GM18505 (cell line): ENCODE measurements around the gene DIO3.

Source experiments
- ATAC-seq: cut with Tn5 transposase; IDR thresholded peaks from one replicate; pipeline ENCODE4 v1.9.1; 2021; ENCODE audit not compliant: unreplicated experiment
- POLR2A ChIP-seq: IDR thresholded peaks from 4 replicates; pipeline ENCODE4 v1.6.1; 2011; ENCODE audit warnings: borderline replicate concordance; ENCODE audit not compliant: insufficient read depth, insufficient read length; ENCODE audit errors: extremely low read depth

The DIO3 gene

DNA sequence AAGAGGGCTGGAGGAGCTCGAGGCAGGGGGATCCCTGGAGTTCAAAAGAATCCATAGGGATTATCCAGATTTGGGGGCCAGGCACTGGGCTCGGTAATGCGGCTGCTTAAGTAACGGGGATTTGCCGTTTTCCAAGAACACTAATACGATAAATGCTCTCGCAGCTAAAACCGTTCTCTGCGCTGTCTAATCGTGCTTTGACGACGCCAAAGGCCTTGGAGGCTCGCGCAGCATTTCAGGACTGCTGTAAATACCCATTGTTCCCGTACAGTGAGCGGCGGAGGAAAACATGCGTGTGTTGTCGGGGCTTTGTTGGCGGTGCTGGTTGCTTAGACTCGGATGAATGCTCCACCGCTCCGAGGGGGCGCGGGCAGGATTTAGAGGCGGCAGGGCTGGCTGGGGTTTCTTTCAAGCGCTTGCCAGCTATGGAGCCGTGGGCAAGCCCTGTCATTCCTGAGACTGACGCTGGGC lies 26.2 kb downstream of the DIO3 start:
- ATAC-seq = no peak
- TF ChIP-seq POLR2A = no peak

DNA sequence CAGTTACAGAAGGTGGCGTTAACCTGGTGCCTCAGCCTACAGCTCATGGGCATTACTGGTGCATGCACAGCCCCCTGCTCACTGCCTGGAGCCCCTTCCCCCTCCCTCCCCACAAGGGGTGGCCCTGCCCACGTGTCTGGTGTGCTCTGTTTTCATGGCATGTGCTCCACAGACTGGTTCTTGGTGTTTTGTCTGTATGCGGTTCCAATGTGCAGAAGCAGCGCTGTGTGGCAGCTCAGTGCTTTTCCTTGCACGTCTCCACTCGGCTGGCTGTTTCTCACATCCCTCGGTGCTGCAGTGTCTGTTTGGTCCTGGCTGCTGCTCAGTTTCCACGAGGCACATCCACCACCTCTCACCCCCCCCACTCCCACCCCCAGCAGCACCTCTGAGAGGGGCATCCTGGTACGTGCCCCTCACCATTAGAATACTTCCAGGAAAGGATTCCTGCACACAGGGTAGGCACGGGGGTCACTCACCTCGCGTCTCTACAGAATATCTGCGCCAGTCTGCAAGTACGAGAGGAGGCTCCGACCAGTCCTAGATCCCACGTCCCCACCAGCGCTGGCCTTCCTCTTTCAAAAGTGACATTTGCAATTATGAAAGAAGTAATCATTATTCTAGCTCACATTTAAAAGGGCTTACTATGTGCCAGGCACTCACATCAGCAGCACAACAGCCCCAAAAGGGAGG lies 27.1 kb downstream of the DIO3 start:
- TF ChIP-seq POLR2A = no peak
- ATAC-seq = no peak

DNA sequence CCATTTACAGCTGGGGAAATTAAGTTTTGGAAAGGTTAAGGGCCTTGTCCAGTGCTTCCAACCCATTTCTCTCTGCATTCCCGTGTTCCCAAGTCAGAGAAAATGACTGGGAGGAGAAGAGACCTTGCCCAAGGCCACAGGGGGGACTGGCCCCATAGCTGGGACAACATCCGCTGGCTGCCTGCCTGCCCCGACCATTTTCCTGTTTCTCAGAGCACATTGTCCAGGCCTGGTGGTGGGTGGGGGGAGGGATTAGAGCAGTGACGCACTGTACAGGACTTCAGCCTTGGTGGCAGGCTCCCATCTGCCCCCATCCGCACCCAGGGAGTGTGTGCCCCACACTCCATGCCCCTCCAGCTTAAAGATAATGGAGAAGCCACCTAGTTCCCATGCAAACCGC lies 27.7 kb downstream of the DIO3 start:
- ATAC-seq = no peak

DNA sequence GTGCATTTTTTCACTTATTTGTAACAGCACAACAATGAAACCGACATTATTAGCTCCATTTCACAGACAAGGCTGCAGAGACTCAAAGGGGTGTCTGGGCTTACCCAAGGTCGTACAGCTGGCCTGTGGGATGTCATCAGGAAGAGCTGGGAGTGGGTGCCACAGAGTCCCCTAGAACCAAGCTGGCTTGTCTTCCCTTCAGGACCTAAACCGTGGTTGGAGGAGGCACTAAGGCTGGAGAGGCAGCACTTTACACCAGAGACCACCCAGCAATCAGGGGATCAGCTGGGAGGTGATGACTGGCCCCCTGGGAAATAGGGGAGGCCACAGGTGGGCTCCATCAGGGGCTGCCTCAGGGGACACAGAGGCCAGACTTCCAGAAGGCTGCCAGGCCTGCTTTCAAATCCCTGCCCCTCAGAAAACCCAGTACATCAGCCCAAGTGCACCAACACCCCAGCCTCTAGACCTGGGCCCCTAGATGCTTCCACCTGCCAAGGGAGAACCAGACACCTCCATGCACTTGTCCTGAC lies 28.3 kb downstream of the DIO3 start:
- ATAC-seq = no peak
- TF ChIP-seq POLR2A = no peak

More for the DNA sequence above, 27.7 kb downstream of the DIO3 start:
- no peak for TF ChIP-seq POLR2A

- no peak for TF ChIP-seq POLR2A
- ATAC-seq = no peak
These were observed 28.8 kb downstream of the DIO3 start for GRCh38 chr14:101590062-101590461.

DNA sequence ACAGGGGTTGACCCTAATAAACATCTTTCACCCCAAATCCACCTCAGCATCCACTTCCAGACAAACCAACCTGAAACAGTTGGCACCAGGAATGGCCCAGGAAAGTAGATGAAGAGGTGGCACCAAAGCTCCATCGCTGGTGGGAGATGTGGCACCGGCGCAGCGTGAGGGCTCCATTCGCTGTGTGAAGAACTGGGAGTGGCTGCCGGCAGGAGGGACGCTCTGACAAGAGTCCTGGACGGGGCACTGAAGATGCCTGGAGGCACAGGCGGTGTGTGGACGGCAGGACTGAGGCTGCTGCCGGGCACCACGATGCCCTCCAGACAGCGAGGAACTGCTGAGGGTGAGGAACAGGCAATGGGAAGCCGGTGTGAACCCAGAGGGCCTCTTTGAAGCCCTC lies 29.3 kb downstream of the DIO3 start:
- ATAC-seq = no peak
- TF ChIP-seq POLR2A = no peak

- no peak for ATAC-seq
- no peak for TF ChIP-seq POLR2A
These were observed 29.8 kb downstream of the DIO3 start for GRCh38 chr14:101591121-101591520.

- TF ChIP-seq POLR2A = no peak
- no peak for ATAC-seq
These were observed 30.3 kb downstream of the DIO3 start for GRCh38 chr14:101591582-101591981.

DNA sequence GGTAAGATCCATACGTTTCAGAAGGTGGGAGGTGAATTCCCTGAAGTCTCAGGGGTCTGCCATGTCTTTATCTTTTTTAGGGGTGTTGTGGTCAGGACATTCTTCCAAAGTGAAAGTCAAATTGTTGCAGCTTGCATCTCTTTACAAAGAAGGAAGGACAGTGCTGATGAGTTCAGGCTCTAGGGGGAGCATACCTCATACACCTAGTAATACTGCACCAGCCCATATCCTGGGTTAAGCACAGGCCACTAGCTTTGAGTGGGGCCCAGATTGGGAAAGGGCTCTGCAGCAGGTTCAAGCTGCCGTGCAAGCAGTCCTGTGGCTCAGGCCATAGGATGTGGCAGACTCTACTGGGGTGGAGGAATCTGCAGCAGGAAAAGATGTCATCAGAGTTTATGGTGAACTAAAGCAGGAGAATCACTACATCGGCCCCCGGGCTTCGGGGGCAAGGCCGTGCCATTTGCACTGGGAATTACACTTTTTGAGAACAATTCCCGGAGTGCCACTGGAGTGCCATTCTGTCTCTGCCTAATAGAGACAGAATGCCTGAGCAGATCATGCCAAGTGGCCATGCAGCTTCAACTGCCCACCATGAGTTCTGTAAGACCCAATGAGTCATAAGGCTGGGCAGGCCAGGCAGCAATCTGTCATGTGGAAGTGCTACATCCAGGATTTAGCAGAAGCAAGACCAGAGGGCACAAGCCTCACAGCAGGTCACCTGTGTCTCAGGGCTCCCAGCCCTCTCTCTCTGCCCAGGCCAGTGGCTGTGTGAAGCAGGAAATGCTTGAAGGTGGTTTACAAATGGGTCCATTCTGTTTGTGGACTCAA lies 32.3 kb downstream of the DIO3 start:
- no peak for ATAC-seq
- no peak for TF ChIP-seq POLR2A

DNA sequence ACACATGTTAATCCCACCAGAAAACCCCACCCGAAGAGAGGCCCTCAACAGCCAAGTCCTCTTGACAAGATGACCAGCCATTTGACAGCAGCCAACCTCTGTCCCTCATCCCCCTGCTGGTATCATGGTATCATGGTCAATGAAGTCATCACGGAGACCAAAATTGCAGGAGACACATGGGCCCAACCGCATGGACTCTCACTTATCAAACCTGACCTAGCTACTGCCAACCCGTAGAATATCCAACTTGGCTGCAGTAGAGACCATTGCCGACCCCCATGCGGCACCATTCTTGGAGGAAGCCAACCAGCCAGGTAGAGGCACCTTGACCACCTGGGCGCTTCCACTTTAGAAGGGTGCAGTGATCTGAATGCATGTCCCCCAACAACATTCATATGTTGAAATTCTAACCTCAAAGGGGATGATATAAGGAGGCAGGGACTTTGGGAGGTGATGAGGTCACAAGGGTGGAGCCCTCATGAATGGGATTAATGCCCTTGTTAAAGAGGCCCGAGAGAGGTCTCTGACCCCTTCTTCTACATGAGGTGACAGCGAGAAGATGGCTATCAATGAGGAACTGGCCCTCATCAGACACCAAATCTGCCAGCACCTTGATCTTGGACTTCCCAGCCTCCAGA lies 33.3 kb downstream of the DIO3 start:
- TF ChIP-seq POLR2A = no peak
- no peak for ATAC-seq

GRCh38 chr14:101595349-101595748 lies 34.1 kb downstream of the DIO3 start:
- ATAC-seq = no peak
- TF ChIP-seq POLR2A = no peak

- no peak for ATAC-seq
- no peak for TF ChIP-seq POLR2A
These were observed 34.8 kb downstream of the DIO3 start for GRCh38 chr14:101595887-101596721.
